Breast epithelium (tissue), 4 donors: Measurements from ENCODE around the gene TFF2. TPM values are rescaled to one million over a fixed set of nuclear protein-coding genes. Genes with fewer than 3 reads are reported as not detected.
A peak's percentile ranks its signal among the peaks of the same experiment; 100 is the strongest.

ENCODE experiments used
- DNase-seq, 2 donors: peaks; one replicate each; pipeline ENCODE4 v3.0.0-alpha.2; 2019; ENCODE audit warnings: low spot score in 2 of 2
- H3K27ac ChIP-seq, 2 donors: fragments of 200-600 bp; sonication (generic) in 1 of 2; one replicate each; pipeline ENCODE4 v1.5.1; 2016 to 2019; ENCODE audit warnings: mild to moderate bottlenecking in 1 of 2
- H3K27me3 ChIP-seq, 2 donors: fragments of 200-600 bp; sonication (generic) in 1 of 2; one replicate each; pipeline versions ENCODE4 v1.5.1 to v1.6.0; 2017 to 2019; ENCODE audit warnings: control low read depth in 1 of 2, mild to moderate bottlenecking in 1 of 2
- H3K36me3 ChIP-seq: fragments of 200-600 bp; one replicate; pipeline ENCODE4 v1.5.1; 2019
- H3K4me1 ChIP-seq, 2 donors: fragments of 200-600 bp; sonication (generic); one replicate each; pipeline ENCODE4 v1.5.1; 2016 to 2019; ENCODE audit warnings: control low read depth in 1 of 2
- H3K4me3 ChIP-seq, 3 donors: fragments of 200-600 bp; sonication (generic); 1 replicate in 2 of 3; 2 replicates in 1 of 3; pipeline ENCODE4 v1.5.1; 2016 to 2019; ENCODE audit warnings: mild to moderate bottlenecking in 3 of 3, moderate library complexity in 2 of 3
- H3K9me3 ChIP-seq, 2 donors: fragments of 200-600 bp; sonication (generic) in 1 of 2; one replicate each; pipeline ENCODE4 v1.5.1; 2016 to 2019; ENCODE audit warnings: control low read depth in 1 of 2
- POLR2A ChIP-seq: fragments of 450-650 bp; IDR thresholded peaks from one replicate; pipeline ENCODE4 v1.6.1; 2016; ENCODE audit warnings: antibody characterized with exemption, mild to moderate bottlenecking, moderate library complexity
- POLR2AphosphoS5 ChIP-seq, 3 donors: sonication (generic); formaldehyde crosslinking; IDR thresholded peaks; one replicate each; pipeline ENCODE4 v1.6.1; 2017; ENCODE audit warnings: antibody characterized with exemption in 3 of 3
- intact Hi-C: fragments of 100-400 bp; cut with DNase I; formaldehyde crosslinking; loops from one replicate; pipeline ENCODE4 v1.15.1; 2023; ENCODE audit warnings: low total_unique reads
- total RNA-seq, 3 donors: library from RNA; depleted of rRNA; stranded (reverse); fragments of >200 nt; gene quantifications; one replicate each; pipeline ENCODE4 v1.1.0, GENCODE V29; 2016
- TF ChIP-seq, protein P1 (sequence below), 3 donors: fragments of 450-650 bp; IDR thresholded peaks; one replicate each; pipeline ENCODE4 v1.5.1; 2016 to 2017; ENCODE audit warnings: antibody characterized with exemption in 3 of 3, mild to moderate bottlenecking in 3 of 3, moderate library complexity in 3 of 3

Gene TFF2
- total RNA-seq, 3 donors from 2014 or later = not detected

- intact Hi-C loops = no loop called here
- Histone ChIP-seq H3K36me3 (no peaks in the 10 kb centered on the region), H3K27me3 (no peaks in the 10 kb centered on the region), H3K4me3 (no peak overlapping the region), H3K4me1 (no peaks in the 10 kb centered on the region), H3K9me3 (peaks cover 8 to 11% of the 10 kb centered on the region in 2 donors), H3K27ac (no peak overlapping the region)
- TF ChIP-seq POLR2AphosphoS5 (IDR thresholded peaks at IDR 0.05) = no peak
- TF ChIP-seq, protein P1, sequence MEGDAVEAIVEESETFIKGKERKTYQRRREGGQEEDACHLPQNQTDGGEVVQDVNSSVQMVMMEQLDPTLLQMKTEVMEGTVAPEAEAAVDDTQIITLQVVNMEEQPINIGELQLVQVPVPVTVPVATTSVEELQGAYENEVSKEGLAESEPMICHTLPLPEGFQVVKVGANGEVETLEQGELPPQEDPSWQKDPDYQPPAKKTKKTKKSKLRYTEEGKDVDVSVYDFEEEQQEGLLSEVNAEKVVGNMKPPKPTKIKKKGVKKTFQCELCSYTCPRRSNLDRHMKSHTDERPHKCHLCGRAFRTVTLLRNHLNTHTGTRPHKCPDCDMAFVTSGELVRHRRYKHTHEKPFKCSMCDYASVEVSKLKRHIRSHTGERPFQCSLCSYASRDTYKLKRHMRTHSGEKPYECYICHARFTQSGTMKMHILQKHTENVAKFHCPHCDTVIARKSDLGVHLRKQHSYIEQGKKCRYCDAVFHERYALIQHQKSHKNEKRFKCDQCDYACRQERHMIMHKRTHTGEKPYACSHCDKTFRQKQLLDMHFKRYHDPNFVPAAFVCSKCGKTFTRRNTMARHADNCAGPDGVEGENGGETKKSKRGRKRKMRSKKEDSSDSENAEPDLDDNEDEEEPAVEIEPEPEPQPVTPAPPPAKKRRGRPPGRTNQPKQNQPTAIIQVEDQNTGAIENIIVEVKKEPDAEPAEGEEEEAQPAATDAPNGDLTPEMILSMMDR (IDR thresholded peaks at IDR 0.05) = no peak
- TF ChIP-seq POLR2A = no peak
- no peak for DNase-seq
These were observed 8.1 kb upstream of the TFF2 start for GRCh38 chr21:42358937-42359336.

DNA sequence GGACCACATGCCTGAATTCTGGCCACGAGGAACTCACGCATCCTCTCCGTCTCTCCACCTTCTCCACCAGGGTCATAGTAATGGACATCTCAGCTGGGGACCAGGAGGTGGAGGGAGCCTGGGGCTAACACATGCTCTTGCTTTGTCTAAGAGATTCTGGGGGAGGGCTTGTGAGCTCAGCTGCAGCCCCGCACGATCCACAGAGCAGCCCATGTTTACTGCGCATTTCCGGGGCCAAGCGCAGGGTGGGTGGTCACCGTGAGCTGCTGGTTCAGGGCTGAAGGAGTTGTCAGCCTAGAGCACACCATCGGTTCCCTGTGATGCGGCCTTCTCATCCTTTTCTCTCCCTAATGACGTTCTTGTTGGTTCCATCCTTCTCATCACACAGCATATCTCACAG is 7.5 kb upstream of the TFF2 start:
- DNase-seq = no peak
- no peak overlapping the region for H3K27ac ChIP-seq
- intact Hi-C loops = no loop called here
- no peaks in the 10 kb centered on the region for H3K4me1 ChIP-seq
- no peak overlapping the region for H3K4me3 ChIP-seq
- H3K9me3 ChIP-seq = peaks cover 8 to 11% of the 10 kb centered on the region in 2 donors
- no peaks in the 10 kb centered on the region for H3K27me3 ChIP-seq
- TF ChIP-seq, protein P1 (IDR thresholded peaks at IDR 0.05) = no peak
- no peak for TF ChIP-seq POLR2A
- TF ChIP-seq POLR2AphosphoS5 (IDR thresholded peaks at IDR 0.05) = no peak
- H3K36me3 ChIP-seq = no peaks in the 10 kb centered on the region

- no peak for DNase-seq
- no peak for TF ChIP-seq POLR2A
- TF ChIP-seq POLR2AphosphoS5 (IDR thresholded peaks at IDR 0.05) = no peak
- TF ChIP-seq, protein P1 (IDR thresholded peaks at IDR 0.05) = no peak
- intact Hi-C loops = no loop called here
- H3K4me1 ChIP-seq = no peaks in the 10 kb centered on the region
- no peak overlapping the region for H3K27ac ChIP-seq
- no peaks in the 10 kb centered on the region for H3K36me3 ChIP-seq
- H3K27me3 ChIP-seq = no peaks in the 10 kb centered on the region
- H3K9me3 ChIP-seq = peaks cover 8 to 11% of the 10 kb centered on the region in 2 donors
- H3K4me3 ChIP-seq = no peak overlapping the region
These were observed 6.5 kb upstream of the TFF2 start for GRCh38 chr21:42357307-42357706.

- no peak overlapping the region for H3K27ac ChIP-seq
- intact Hi-C loops = no loop called here
- H3K4me3 ChIP-seq = no peak overlapping the region
- no peaks in the 10 kb centered on the region for H3K4me1 ChIP-seq
- TF ChIP-seq POLR2AphosphoS5 (IDR thresholded peaks at IDR 0.05) = no peak
- no peak for TF ChIP-seq POLR2A
- TF ChIP-seq, protein P1 (IDR thresholded peaks at IDR 0.05) = no peak
- peak in 1 of 2 donors; percentile 2 for DNase-seq
- H3K9me3 ChIP-seq = peaks cover 8 to 11% of the 10 kb centered on the region in 2 donors
- H3K27me3 ChIP-seq = no peaks in the 10 kb centered on the region
- H3K36me3 ChIP-seq = no peaks in the 10 kb centered on the region
These were observed 5.9 kb upstream of the TFF2 start for GRCh38 chr21:42356650-42357049.

- no peaks in the 10 kb centered on the region for H3K4me1 ChIP-seq
- TF ChIP-seq POLR2A (no peak), POLR2AphosphoS5 (IDR thresholded peaks at IDR 0.05) (no peak)
- TF ChIP-seq, protein P1 (IDR thresholded peaks at IDR 0.05) = no peak
- H3K36me3 ChIP-seq = no peaks in the 10 kb centered on the region
- peaks cover 8 to 11% of the 10 kb centered on the region in 2 donors for H3K9me3 ChIP-seq
- no peak for DNase-seq
- H3K4me3 ChIP-seq = no peak overlapping the region
- no peaks in the 10 kb centered on the region for H3K27me3 ChIP-seq
- intact Hi-C loops = no loop called here
- H3K27ac ChIP-seq = no peak overlapping the region
These were observed 5.3 kb upstream of the TFF2 start for GRCh38 chr21:42356046-42356445.
